ENCODE data around the gene SH2D6.
"Not testable (repeated sequence)": the region's sequence is repeated elsewhere in the genome, so short reads cannot be mapped to it uniquely, and the experiment has no call there.

SH2D6 gene

GRCh38 chr2:85475799-85476490 lies 57.4 kb downstream of the SH2D6 start:
- no peak for DNase-seq

GRCh38 chr2:85476624-85477023 lies 58.1 kb downstream of the SH2D6 start:
- no peak for DNase-seq

- no peak for DNase-seq
Measured at GRCh38 chr2:85477884-85478283, 59.4 kb downstream of the SH2D6 start.

- DNase-seq = no peak
Measured at GRCh38 chr2:85481818-85482777, 63.6 kb downstream of the SH2D6 start.

- DNase-seq = not testable (repeated sequence)
Measured at GRCh38 chr2:85484615-85485014, 66.1 kb downstream of the SH2D6 start.

GRCh38 chr2:85485815-85486214 lies 67.3 kb downstream of the SH2D6 start:
- DNase-seq = no peak
